Measurements from ENCODE around the gene NCAPH2. TPM values are rescaled to one million over a fixed set of nuclear protein-coding genes. Genes with fewer than 3 reads are reported as not detected.

The NCAPH2 gene
- polyA plus RNA-seq (2014; cell fraction: cytosol; rRNA removed): 120 and 139 TPM in 2 replicates
- 392 and 416 TPM in 2 replicates for polyA plus RNA-seq (2014; cell fraction: nucleus; rRNA removed)

DNA sequence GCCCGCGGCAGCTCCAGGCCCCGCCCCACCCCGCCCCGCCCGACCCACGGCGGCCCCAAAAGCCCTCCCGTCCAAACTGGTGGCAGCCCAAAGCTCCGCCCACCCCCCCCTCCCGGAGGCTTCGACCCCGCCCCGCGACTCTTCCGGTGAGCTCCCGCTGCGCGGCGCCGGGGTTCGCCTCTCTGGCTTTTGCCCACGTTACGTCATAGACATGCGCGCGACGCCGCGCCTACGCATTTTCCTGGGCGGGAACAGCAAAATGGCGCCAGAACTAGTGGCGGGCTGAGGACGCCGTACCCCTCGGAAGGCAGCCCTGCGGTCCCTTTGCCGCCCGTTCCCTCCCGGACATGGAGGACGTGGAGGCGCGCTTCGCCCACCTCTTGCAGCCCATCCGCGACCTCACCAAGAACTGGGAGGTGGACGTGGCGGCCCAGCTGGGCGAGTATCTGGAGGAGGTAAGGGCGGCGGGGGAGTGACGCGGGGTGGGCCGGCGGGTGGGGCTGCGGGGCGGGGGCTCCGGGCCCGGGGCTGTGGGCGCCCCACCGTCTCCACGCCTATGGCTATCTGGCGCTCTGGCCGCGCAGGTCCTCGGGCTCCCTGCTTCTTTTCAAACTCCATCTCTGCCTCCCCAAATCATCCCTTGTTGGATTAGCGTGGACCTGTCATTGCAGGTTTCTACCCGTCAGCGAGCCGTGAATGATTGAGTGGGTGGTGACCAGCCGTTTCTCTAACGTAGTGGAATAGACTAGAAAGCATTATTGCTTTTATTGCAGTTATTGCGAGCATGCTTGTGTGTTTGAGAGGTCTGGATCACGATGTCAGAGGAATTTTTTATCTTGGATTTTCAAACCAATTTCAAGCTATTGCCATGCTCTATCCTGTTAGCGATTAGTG, at the start of gene NCAPH2:
Gene NCAPH2, plus strand, starts transcription at position 234 of the 894 bp plus-strand sequence. Its CDS starts 114 bp downstream, at position 348.
- DNase-seq (ENCODE audit: low spot score): peak; percentile 96

DNA sequence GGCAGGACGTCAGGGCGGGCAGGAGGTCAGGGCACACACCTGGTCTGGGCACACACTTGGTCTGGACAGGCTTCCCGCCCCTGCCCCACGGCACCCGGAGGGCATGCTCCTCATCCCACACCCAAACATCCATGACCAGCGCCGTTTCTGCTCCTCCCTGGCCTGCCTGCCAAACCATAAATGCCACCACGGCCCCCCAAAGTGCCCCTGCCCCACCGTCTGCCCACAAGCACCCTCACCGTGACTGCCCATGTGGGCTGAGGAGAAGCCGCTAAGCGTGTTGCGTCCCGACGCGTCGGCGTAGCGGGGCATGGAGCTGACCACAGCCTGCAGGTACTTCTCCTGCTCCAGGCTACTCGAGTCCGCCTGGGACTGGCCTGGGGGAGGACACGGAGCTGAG, 49.0 kb upstream of the NCAPH2 start:
- DNase-seq (ENCODE audit: low spot score): no peak

DNA sequence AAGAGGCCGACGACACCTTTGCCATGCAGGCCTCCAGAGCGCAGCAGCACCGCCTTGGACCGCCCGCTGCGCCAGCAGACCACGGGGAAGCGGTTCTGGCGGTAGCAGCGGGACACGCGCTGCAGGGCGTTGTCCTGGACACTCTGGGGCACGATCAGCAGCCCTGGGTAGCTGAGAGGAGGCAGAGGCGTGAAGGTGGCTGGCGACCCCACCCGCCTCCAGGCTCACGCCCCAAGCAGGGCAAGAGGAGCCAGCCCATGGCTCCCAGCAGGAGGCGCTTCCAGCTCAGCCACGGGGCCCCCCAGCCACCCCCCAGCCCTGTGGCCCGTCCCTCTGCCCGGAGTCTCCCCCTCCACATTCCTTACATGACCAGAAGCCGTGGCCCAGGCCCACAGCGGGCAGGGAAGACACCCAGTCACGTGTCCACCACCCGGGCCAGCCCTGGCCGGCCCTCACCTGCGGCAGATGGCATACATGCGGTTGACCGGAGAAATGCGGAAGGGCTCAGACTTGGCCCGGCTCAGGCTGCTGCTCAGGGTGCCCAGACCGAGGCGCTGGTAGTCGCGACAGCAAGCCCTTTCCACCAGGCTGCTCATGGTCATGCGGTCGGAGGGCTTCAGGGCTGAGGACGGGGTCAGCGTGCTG, 48.4 kb upstream of the NCAPH2 start:
- DNase-seq (ENCODE audit: low spot score): no peak

DNA sequence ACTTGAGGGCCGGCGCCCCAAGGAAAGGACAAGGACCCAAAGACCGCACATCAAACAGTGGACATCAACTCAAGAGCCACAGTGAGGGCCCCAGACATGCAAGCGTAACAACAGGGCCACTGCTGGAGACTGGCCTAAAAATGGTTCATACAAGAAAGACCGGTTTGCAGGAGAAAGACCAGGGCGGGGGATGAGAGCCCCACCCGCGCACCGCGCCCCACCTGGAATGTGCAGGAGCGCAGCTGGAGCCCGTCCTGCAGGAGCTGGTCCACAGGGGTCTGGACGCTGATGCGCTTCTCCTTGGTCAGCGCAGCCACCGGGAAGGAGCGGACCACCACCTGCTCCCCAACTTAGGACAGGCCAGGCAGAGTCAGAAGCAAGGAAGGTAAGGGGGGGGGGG, 47.1 kb upstream of the NCAPH2 start:
- DNase-seq (ENCODE audit: low spot score): no peak

DNA sequence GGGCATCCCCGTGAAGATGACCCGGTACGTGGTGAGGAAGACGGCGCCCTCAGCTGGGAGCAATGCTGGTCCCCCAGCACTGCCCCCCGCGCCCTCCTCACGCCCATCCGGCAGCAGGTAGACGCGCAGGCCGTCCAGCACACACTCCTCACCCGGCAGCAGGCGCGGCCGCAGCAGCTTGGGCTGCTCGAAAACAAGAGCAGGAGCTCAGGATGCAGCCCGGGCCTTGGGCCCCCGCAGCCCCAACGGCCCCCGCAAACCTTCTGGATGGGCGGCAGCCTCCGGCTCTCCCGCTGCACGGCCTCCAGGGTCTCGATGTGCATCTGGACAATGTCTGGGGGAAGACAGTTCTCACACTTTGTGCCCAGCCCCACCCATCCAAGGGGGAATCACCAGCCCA, 46.5 kb upstream of the NCAPH2 start:
- no peak for DNase-seq (ENCODE audit: low spot score)

DNA sequence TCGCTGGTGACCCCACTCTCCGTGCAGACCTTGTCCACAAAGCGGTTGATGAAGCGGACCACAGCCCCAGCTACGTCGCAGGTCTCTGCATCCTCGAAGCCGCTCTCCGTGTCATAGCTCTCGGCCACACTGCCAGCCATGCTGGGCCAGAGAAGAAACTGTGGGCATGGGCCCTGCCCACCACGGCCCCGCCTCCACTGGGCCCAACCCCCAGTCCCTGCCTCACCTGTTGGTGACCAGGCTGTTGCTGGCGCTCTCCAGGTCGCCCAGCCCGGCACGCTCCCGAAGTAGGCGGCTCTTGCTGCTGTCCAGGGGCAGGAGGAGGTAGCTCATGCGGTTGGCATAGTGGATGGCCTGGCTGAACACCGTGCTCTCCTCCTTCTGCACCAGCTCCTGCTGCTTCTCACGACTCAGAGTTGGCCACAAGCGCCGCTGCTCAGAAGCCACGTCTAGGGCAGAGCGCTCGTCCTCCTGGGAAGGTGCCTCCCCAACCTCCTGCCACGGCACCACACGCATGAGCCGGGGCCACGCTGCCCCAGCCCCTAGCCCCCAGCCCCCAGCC, 46.0 kb upstream of the NCAPH2 start:
- no peak for DNase-seq (ENCODE audit: low spot score)

DNA sequence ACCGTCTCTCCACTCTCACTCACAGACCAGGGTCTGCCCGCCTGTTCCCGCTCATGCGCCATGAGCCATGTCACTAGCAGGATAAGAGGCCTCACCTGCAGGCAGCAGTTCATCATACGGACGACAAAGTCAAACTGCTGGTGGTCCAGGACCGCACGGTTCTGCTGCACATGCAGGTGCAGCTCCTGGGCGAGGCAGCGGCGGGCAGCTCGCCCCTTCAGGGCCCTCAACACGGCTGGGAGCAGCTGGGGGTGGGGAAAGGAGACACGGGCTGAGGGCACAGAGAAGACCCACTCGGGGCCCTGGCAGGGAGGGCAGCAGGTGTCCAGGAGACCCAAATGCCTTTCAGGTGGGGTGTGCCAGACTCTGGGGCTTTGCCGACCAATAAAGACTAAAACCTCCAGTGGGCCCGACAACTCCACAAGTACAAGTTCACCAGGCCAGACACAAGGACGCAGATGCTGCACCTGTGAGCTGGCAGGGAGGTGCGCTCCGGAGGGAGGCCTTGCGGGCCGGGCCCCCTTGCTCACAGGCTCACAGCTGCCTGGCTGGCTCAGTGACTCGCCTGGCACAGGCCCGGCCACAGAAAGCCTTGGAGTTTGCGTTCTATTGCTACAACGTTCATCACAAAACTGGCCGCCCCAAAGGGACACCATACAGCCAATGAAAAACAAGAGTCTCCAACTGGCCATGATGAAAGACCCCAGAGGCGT, 44.7 kb upstream of the NCAPH2 start:
- no peak for DNase-seq (ENCODE audit: low spot score)

DNA sequence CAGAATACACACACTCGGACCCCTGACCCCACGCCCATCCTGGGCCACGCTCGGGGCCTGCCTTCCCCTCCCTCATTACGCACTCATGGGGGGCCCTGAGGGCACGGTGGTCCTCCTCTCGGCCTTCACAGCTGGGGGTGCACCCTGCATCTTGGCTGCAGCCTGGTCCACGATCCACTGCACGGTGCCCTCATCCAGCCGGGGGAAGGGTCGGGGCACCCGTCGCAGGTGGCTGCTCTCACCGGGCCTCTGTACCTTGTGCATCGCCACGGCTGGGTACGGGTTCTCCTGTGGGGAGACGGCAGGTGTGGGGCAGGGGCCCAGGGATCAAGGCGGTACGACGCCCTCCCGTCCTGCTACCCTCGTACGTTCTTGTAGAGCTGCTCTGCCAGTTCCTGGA, 43.6 kb upstream of the NCAPH2 start:
- DNase-seq (ENCODE audit: low spot score): no peak

DNA sequence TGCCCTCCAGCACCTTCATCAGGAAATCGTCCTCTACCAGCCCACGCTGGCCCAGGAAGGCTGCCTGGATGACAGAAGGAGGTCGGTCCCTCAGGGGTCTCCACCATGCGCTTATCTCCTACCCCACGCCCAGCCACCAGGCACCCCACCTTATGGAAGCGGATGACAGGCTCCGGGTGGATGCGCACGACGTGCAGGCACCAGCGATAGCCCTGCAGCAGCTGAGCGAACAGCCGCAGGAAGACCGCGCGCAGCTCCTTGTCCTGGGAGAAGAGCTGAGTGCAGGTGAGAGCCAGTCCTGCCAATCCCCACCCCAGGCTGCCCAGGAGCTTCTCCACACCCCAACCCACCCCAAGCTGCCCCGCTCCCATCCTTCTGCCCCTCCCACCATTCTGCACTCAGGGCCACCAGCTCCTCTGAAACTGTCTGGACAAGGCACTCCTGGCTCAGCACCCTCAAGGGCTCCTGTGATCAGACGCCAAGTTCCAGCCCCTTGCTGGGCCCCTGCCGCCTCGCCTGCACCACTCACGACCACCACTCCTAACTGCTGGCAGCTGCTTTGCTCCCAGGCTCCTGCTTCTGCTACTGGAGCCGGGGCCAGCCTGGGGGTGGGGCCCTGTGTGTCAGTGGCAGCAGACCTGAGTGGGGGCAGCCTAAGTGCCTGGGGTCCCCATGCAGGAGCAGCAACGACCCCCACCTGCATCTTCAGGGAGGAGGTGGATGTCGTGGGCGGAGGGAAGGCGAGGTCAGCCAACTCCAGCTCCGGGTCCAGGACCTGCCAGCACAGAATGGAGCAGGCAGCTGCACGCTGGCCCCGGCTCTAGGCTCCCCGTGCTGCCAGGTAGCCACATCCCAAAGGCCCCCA, 42.7 kb upstream of the NCAPH2 start:
- no peak for DNase-seq (ENCODE audit: low spot score)

DNA sequence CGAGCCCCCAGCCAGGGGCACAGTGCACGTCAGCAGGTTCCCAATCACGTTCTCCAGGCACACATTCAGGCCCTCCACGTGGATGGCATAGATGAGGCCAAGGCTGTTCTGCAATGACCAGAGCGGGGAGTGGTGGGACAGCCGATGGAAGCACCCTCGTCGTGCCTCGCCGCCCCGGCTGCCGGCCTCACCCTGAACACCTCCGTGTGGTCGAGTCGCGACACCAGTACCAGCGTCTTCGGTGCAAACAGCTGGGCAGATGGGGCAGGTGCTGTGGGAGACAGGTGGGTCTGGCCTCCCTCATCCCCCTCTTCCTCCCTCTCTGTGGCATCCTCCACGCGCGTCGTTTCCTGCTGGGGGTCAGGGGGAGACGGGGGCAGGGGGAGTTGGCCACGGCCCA, 40.7 kb upstream of the NCAPH2 start:
- DNase-seq (ENCODE audit: low spot score): no peak

DNA sequence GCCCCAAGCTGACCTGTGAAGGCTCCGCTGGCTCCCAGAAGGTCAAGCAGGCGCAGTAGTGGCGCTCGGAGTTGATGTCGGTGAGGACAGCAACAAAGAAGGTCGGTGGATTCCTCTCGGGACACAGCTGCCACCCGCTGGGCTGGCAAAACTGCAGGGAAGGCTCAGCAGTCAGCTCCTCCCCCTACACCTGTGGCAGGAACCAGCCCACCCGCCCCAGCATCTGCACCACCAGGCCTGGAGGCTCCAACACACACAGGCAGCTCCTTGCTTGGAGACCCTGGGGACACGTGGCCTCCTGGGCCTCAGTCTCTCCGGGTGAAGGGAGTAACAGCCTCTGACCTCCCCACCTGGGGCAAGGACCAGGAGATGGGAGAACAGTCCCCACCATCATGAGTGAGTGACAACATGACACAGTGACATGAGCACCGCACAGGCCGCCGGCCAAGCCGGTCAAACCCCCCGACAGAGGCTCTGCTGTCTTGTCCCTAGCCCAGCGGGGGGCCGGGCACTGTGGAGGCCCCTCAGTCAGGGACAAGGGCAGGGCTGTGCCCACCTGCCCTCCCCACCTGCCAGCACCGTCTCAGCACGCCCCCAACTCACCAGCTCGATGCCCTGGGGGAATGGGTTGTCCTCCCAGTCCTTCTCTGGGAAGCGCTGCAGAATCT, 40.1 kb upstream of the NCAPH2 start:
- DNase-seq (ENCODE audit: low spot score): no peak

DNA sequence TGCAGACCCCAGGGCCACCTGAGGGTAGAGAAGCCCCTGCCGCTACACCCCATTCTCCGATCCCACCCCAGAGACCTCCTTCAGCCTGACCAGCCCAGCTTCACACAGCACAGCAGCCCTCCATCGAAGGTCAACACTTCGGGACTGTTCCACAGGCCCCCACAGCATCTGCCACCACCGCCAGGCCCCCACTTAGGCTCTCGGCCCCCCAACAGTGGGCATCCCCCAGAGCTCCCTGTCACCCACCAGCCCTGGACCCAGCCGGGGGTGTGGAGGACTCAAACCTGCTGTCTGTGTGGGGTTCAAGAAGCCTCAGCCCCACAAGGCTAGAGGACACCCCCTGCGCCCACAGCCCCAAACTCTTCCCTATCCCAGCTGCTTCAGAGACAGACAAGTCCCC, 39.4 kb upstream of the NCAPH2 start:
- no peak for DNase-seq (ENCODE audit: low spot score)

DNA sequence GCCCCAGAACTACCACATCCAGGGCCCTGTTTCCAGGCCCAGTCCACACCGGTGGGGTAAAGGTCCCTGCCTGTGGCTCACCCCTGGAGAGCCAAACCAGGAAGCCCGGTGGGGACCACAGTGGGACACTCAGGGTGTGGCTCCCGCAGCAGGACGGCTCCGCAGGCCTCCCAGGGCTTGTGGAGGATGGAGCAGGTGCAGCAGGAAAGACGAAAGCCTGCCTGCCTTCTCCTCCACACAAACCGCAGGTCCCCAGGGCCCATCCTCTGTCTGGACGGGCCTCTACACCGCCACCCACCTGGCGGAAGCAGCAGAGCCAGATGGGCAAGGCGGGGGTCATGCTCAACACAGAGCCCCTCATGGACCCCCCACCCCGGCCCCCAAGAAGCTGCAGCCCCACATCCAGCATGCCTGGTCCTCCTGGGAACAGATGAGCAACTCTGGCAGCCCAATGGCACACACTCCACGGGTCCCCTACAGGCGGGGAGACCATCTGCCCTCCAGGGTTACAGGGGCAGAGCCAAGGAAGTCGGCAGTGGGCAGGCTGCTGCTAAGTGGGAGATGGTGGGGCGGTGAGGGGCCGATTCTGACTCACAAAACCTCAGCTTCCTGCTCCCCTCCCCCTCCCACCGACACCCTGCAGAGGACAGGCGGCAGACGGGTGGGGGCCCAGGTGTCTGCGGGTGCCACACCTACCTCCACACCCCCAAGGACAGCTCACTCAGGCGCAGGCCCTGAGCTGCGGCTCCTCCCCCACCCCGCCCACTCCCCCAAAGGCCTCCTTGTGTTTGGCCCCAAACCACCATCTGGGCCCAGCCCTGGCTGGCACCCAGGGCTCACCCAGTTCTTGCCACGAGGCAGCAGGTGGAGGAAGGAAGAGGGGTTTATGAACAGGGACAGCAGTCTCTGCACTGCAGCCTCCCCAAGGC, 38.4 kb upstream of the NCAPH2 start:
- no peak for DNase-seq (ENCODE audit: low spot score)

DNA sequence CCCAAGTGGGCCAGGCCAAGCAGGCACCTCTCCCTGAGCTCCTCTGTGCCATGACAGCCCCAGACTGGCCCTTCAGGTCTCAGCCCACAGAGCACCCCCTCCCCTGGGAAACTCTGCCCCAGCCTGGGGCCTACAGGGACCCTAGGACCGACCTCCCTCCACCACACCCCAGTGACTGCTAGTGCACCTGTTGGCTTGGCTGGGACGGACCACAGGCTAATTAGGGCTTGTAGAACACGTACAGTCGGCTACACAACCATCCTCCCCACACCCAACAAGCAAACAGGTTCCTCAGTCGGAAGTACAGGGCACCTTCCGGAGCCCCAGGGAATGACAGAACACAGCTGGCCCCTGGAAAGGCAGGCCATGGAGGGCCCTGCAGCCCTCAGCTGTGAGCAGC, 37.5 kb upstream of the NCAPH2 start:
- no peak for DNase-seq (ENCODE audit: low spot score)

DNA sequence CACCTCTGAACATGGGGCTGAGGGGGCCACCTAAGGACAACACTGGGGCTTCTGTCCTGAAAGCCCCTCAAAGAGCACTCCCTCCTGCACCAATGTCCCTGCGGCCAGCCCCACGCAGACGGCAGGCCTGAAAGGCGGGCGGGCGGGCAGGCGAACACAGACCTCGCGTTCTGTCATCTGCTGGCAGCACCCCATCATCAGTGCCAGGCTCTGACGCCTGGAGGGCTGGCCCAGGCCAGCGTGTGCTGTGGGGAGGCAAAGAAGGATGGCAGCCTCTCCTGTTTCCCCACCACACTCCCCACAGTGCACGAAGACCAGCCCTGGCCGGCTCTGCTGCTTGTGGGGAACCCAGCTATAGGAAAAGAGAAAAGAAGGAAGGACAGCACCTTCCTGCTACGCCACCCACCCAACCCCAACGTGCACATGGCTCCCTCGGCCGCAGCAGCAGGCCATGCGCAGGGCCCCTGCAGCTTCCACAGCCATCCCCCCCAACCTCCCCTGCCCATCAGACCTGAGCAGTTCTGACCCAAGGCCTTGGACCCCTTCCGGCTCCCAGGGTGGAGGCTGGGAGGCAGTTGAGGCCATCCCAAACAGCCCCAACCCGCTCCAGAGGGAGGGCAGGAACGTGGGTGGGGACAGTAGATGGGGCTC, 36.7 kb upstream of the NCAPH2 start:
- DNase-seq (ENCODE audit: low spot score): no peak

DNA sequence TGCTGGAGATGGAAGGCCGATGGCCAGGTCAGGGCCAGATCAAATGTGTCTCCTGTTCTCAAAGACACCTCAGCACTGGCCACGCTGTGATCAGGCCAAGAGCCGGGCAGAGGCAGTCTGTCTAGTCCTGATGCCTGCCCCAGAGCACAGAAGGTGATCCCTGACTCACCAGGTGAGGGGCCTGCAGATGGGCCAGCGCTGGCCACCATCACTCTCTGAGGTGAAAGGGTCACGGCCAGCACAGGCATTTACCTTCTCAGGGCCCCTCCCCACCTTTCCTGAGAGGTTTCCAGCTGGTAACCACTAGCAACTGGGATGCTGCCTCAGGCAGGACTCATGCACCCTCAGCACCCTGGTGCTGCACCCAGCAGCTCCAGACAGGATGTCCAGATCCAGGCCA, 36.1 kb upstream of the NCAPH2 start:
- DNase-seq (ENCODE audit: low spot score): no peak

DNA sequence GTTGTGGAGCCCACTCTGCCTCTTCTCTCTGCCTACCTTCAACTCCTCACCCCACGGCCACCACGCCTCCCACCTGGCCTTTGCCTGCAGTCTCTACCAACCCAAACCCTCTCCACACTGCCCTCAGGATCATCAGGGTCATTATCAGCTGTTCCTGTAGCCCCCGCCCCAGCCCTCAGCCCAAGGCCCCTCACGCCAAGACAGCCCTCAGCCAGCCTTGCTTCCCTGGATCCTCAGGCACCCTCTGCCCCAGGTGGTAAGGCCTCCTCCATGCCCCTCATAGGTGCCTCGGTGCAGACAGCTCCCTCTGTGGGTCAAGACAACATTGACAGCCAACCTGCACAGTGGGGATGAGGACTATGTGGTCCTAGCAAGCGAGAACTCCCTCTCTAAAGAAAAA, 34.9 kb upstream of the NCAPH2 start:
- DNase-seq (ENCODE audit: low spot score): no peak

DNA sequence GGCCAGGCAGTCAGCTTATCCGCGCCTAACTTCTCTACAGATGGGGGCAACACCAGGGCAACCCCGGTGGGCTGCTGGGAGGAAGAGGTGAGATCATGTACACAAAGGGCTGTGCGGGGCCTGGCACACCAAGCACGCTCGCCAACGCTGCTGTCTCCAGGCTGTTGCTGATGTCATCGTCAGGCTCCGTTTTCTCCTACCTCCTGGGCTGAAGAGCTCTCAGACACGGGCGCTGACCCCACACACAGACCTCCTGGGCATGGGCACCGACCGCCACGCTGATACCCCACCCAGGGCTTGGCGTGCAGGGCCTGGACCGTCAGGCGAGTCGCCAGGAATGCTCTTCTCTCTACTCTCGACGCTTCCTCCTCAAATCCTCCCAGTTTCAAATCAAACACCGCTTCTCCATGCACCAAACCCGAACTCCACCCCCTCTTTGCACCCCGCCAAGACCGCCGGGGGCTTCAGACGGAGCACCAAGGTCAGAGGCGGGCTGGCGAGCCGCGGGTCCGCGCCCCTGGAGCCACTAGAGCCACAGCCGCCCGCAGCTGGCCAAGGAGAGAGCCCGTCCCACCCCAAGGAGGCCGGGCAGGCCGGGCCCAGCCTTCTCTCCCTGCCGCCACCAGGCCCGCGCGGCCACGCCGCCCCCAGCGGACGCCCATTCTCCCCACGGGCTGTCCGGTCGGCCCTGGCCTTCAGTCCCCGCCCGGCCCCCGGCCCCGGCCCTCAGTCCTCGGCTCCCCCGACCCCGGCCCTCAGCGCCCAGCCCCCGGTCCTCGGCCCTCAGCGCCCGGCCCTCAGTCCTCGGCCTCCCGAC, 34.0 kb upstream of the NCAPH2 start:
- no peak for DNase-seq (ENCODE audit: low spot score)
